NCI-H774 (cell line): Measurements from ENCODE around the gene LAMTOR5.
A peak's percentile ranks its signal among the peaks of the same experiment; 100 is the strongest.
"Not testable (repeated sequence)": the region's sequence is repeated elsewhere in the genome, so short reads cannot be mapped to it uniquely, and the experiment has no call there.

Experiments used
- DNase-seq: peaks from one replicate; lab custom pipeline; 2025; lab: John Stamatoyannopoulos, UW

The LAMTOR5 gene

DNA sequence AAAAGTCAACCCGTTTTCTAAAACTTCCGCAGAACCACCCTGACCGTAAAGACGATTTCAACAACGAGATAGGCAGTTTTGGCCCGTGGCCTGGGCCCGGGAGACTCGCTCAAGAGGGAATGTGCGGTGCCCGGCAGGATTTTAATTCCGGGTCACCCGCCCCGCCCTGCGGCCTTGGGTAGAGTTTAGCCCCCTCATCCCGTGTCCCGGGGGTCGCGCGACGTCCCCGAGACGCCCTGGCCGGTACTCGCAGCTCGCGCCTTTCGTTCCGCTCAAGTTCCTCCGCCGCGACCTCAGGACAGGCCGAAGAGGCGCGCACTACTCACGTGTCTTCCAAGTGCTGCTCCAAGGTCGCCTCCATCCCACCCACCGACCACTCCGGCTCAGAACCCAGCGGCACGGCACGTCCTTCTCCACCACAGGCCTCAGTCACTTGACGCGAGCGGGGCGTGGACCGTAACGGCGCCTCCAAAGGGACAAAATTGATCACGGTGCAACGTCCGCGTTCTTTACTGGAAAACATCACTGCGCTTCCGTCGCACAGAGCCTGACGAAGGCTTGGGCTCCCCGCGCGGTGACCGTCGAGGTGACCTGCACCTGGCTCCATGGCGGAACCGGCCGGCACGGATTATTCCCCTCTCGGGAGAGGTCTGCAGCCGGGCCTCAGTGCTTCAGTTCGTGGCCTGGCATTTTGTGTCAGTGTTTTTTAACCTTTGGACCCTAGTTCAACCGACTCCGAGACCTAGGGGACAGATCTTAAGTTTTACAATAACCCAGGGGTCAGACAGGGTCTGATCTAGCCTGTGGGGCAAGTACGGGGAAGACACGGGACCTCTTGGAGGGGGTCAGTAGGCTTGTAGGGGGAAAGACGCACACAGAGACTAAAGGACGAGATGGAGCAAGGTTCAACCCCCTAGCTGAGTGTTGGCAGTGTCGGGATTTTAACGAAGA lies at the start of gene LAMTOR5:
Gene LAMTOR5, minus strand, starts transcription at position 435 of the 951 bp plus-strand sequence. Its CDS starts 74 bp downstream, at position 361.
- peak; percentile 92 for DNase-seq

DNA sequence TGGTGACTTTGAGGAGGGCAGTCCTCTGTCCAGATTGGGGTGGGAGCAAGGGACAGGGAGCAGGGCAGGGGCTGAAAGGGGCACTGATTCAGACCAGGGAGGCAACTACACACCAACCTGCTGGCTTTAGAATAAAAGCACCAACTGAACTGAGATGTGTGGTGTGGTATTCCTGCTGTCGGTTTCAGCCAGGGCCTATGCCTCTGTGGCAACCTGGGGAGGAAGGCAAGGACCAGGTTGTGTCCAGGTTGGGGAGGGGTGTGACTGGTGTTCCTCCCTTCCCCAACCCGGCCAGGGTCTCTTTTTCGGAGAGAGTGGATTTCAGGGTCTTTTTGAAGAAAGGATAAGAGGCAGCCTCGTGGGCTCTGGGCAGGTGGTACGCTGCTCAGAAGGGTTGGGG lies 49.7 kb upstream of the LAMTOR5 start:
- DNase-seq = no peak

GRCh38 chr1:110455151-110455550 lies 47.7 kb upstream of the LAMTOR5 start:
- no peak for DNase-seq

DNA sequence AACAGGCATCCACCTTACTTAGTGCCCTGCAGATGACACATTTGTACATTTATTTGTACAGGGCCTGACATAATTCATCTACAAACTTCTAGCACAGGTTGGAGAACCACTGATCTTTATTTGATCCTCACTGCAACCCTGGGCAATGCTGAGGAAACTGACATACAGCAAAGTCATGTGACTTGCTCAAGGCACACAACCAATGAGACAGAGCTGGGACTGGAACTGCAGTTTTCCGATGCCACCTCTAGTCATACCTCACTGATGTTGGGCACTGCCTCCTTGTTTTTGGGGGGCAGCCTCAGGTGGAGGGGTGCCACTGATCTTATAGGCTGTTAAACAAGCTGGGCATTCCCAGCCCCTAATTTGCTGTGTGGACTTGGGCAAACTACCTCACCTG lies 46.8 kb upstream of the LAMTOR5 start:
- DNase-seq = no peak

GRCh38 chr1:110453829-110454228 lies 46.3 kb upstream of the LAMTOR5 start:
- DNase-seq = no peak

- DNase-seq = peak; percentile 4
These were observed 44.8 kb upstream of the LAMTOR5 start for GRCh38 chr1:110452330-110452729.

- DNase-seq = no peak
These were observed 43.4 kb upstream of the LAMTOR5 start, which contains the start of gene PROK1 for GRCh38 chr1:110450929-110451328. PROK1 (plus strand) TSS chr1:110451149; CDS start chr1:110451217, 68 bp downstream.

DNA sequence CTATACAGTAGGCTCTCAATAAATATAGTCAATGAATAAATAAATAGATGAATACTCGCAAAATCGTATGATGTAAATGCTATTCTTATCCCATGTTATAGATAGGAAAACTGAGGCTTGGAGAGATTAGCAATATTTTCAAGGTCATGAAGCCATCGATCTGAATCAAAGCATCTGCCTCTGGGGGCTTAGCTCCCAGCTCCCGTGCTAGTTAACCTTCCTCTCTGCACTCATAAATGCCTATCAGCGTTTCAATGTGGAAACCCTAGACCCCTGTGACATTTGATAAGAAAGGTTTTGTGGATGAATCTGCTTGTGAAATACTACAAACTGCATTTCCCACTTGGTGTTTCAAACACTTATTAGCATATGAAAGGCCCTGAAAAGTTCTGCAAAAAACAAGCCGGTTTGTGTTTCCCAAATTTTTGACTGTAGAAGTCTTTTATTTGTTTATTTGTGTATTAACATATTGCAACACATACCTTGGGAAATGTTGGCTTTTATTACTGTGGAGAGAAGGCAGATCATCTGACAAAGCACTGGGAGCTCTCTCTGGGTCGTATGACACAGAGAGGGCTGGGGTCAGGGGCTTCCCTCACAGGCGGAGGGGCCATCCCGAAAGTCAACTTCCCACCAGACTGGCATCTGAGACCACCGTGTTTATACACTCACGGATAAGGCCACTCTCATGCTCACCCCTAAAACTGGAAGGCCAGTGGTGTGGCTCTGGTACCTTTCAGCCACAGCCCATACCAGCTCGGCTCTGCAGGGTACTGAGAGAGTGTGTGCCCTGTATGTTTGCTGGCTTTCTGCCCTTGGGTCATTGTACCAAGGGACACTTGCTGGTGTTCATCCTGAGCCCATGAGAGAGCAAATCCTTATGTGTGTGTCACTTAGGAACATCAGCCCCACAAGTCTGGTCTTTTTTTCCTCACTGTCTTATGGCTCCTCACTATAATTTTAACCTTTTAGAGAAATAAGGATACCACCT lies 42.5 kb upstream of the LAMTOR5 start:
- no peak for DNase-seq

DNA sequence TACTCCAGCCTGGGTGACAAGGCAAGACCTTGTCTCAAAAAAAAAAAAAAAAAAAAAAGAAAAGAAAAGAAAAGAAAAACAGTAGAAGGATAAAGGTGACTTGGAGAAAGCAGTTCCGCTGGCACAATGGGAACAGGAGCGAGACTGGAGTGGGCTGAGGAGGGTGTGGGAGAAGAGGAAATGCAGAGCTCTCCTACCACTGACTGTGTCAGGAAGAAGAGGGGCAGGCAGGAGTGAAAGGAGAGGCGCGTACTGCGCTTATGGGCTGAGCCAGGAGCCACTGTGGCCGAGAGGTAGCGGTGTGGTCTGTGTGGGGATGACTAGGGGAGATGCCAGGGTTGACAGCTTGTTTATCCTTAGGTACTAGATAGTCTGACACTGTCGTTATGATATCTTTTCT lies 37.1 kb upstream of the LAMTOR5 start:
- no peak for DNase-seq

DNA sequence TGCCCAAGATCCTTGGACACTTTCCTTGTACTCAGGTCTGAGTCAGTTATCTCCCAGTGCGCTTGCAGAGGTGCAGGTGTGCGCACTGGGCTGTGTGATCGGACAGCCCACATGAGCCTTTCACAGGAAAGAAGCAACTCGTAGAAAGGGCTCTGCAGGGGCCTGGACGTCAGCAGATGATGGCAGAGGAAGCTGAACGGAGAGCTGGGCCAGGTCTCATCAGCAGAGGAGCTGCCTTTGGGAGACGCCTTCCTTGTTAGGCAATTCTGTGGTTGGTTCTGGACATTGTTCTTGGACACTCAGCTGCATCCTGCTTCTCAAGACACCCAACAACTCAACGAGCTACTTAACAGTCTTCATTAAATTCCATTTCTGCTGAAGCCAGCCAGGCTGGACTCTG lies 36.0 kb upstream of the LAMTOR5 start:
- DNase-seq = no peak

GRCh38 chr1:110441888-110442287 lies 34.4 kb upstream of the LAMTOR5 start:
- no peak for DNase-seq

DNA sequence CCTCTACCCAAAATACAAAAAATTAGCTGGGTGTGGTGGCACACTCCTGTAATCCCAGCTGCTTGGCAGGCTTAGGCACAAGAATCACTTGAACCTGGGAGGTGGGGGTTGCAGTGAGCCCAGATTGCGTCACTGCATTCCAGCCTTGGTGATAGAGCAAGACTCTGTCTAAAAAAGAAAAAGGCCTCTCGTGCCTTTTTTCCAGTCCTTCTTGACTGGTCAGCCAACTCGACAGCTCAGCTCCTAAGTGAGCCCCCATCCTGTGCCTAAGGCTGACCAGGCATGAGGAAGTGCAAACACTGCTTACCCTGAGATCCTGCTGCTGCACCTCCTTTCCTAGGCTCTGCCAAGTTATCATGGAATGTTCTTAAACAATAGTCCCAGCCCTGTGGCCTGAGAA lies 33.4 kb upstream of the LAMTOR5 start:
- DNase-seq = no peak

GRCh38 chr1:110439873-110440272 lies 32.4 kb upstream of the LAMTOR5 start:
- DNase-seq = not testable (repeated sequence)

GRCh38 chr1:110438893-110439292 lies 31.4 kb upstream of the LAMTOR5 start:
- DNase-seq = no peak

GRCh38 chr1:110437645-110438299 lies 30.3 kb upstream of the LAMTOR5 start:
- DNase-seq = not testable (repeated sequence)

- no peak for DNase-seq
These were observed 29.1 kb upstream of the LAMTOR5 start for GRCh38 chr1:110436635-110437034.

GRCh38 chr1:110434946-110435345 lies 27.5 kb upstream of the LAMTOR5 start:
- no peak for DNase-seq

DNA sequence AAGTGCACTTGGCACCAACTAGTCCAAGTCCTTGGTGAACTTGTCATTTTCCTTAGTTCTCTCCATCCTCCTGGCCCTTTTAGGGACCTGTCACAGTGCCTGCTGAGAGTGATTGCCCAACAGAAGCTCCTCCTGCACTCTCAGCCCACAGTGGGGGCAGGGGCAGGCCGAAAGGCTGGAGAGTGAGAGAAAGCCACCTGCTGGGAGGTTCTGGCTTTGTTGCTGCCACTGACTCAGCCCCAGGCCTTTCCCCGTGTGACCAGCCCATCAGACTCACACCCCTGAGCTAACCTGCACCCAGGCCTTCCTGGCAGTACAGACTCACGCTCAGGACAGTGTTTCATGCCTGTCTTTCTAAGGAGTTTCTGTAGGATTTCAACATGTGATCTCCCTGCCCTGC lies 26.3 kb upstream of the LAMTOR5 start:
- DNase-seq = no peak

DNA sequence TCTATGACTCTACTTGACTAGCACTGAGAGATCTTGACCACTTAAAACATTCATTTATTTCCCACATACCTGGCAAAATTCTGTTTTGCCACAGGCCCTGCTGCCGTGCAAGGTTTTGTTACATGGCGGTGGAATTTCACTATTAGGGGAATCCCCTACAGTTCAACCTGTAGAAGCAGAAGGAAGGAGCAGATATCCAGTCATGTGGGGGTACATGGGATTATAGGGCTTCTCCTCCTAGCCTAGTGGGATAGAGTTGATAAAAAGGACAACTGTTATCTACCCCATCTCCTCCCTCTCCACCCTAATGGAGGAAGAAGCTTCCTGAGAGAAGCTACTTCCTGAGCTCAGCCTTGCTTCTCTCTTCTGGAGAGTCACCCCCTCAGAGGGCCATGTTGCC lies 25.7 kb upstream of the LAMTOR5 start:
- no peak for DNase-seq

DNA sequence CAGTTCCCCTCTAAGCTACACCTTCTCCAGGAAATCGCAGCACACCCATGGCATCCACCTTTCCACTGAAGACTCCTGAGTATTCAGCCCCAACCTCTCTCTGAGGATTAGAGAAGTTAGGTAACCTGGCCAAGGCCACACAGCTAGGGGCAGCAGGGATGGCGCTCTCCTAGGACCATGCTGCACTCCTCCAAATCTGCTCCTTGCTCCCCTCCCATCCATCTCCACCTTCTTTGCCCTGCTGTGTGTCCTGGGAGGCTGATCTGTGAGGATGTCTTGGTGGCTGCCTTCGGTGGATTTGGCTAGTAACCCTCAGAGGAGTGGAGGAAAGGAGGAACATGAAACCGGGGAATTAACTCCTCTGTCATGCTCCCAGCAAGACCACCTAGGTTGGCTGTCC lies 23.4 kb upstream of the LAMTOR5 start:
- no peak for DNase-seq

- DNase-seq = no peak
These were observed 22.9 kb upstream of the LAMTOR5 start for GRCh38 chr1:110430366-110430765.

GRCh38 chr1:110428946-110429345 lies 21.5 kb upstream of the LAMTOR5 start:
- DNase-seq = no peak
